ENCODE results near the gene AKR1E2.

Gene AKR1E2

GRCh38 chr10:4825868-4826791 lies at the start of gene AKR1E2:
AKR1E2 (plus strand) TSS chr10:4826207; CDS start chr10:4826325, 118 bp downstream.
- DNase-seq = peak; percentile 56

DNA sequence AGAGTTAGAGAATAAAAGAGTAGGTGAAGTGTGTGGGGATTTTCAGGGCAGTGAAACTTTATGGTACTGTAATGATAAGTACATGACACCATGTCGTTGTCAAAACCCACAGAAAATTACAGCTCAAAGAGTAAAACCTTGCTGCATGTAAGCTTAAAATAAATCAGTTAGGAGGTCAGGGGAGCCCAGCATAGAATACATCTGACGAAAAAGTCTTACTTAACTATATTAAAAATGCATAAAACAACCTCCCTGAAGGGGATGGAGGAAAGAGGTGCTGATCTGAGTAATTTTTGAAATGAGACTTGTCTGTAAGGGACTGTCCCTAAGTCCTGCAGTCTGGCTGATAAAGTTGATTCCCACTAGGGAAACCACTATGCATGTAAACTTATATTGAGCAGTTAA lies 49.8 kb upstream of the AKR1E2 start:
- no peak for DNase-seq

DNA sequence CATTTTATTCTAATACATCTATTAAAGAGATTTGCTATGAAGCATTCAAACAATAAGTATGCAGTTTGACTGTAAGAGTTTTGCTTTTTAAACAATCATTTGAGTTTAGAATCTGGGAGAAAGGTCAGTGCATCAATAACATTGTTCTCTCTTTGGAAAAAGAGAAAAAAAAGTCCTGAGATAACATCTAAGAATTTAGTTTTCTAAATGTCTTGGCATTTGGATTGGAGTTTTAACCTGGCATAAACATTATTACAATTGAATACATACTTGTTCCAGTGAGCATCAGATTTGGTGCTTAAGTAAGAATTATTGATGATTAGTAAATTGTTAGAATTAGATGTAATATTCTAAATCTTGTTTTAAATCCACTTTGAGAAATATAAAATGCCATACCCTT lies 47.2 kb upstream of the AKR1E2 start:
- DNase-seq = no peak

DNA sequence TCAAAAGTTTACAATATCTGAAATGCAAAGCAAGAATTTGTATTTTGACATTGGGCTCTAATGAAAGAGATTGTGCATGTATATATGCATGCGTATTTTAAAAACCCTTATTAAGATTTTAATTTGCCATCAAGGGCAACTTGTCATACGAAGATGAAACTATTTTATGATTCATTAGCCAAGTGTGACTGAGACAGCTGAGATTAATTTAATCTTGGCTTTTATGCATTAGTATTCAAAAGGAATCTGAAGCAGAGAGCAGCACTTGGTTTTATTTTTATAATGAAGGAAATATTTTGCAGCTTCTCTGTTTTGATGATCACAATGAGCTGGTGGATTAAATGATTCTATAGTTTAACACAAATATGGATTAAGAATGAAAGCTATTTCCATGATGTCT lies 45.9 kb upstream of the AKR1E2 start:
- DNase-seq = no peak

DNA sequence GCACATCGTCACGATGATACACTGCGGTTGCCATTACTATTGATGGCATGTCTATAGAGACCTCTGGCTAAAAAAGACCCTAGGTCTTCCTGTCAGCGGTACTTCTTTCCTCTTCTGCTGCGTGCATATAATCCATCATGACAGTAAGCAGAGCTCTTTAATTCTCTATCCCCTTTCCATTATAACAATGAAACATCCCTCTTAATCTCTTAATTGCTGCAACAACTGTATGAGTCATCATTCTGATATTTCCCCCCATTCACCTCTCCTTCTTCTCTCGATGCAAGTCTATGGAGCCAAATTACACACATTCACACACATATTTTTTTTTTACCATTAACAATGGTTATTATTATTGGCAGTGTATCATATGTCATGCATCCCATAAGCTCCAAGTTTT lies 45.2 kb upstream of the AKR1E2 start:
- no peak for DNase-seq

DNA sequence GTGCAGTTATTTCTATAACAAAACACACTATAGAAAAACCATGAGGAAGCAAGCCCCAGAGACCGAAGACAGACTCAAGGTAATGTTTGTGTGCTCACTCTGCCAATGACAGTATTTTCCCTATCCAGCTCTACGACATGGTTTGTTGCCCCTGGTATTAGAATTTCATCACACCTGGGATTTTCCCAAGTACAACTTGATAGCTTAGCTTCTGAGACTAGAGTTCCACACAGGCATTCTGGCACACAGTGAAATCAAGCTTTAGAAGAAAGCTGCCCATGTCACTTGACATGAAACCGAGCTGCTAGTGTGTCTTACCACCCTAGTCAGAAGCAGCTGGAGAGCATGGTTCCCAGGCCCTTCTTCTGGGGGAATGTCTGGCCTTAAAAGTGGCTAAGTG lies 44.1 kb upstream of the AKR1E2 start:
- DNase-seq = no peak

GRCh38 chr10:4784667-4785333 lies 41.2 kb upstream of the AKR1E2 start:
- DNase-seq = no peak

DNA sequence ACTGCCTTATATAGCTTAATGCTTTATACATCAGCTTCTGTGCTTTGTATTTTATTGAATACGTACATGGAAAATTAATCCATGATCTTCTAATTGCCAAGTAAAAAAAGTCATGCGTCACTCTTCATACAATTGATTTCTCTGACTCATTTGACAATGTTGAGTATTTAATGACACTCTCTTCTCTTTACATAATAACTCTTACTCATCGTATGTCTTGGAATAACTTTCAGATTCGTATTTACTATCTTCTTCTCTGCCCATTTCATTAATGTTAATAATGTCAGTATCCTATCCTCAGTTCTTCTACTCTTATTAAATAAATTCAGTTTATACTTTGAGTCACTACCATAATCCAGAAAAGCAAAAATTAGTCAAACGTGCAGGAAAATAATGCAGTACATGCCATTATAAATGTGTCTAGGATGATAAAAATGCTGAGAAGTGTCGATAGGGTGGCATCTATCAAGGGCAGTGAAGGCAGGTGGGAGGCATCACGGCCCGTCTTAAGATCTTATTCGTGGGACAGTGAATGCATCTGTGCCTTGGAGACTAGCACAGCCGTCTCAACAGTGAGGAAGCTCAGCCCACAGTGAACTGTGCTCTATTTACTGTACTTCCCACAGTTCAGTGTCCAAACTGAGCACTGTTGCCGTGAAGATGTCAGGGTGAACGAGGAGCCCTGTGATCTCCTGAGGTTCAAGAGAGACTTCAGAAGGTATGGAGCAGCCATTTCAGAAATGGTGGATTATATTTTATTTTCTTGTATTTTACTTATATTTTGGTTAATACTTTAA lies 39.8 kb upstream of the AKR1E2 start:
- DNase-seq = no peak

GRCh38 chr10:4790045-4790444 lies 36.0 kb upstream of the AKR1E2 start:
- DNase-seq = no peak

DNA sequence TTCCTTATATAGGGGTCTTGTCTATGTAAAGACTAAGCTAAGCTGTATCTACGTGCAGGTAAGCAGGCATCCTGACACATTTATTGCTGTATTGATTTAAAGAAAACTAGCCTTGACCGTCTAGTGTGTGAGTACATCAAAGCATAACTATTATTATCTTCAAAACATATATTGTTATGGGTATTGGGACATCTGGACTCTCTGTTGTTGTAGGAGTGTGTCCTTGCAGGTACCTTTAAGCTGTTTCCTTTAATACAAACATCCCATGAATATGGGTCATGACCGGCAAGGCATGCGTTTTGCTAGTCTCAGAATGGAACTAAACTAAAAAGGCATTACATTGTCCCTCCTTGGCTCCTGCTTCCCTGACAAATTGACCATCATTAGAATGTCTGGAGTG lies 35.1 kb upstream of the AKR1E2 start:
- DNase-seq = no peak

DNA sequence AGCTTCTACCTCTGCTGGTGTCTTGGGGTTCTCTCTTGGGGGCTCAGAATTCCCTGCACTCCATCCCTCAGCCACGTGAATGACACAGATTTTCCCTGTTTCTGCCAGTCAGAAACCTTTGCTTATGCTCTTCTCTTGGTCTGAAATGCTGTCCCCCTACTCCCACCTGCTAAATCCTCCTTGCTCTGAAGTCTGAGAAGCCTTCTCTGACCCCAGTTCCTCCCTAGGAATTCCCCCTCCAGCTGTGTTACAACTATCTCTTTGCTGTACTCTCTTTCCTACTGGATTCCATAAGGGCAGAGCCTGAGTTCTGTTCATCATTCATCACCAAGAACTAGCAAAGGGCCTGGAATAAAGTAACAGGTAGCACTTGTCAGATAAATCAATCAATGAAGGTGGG lies 33.6 kb upstream of the AKR1E2 start:
- DNase-seq = no peak

GRCh38 chr10:4801405-4801804 lies 24.6 kb upstream of the AKR1E2 start:
- no peak for DNase-seq

DNA sequence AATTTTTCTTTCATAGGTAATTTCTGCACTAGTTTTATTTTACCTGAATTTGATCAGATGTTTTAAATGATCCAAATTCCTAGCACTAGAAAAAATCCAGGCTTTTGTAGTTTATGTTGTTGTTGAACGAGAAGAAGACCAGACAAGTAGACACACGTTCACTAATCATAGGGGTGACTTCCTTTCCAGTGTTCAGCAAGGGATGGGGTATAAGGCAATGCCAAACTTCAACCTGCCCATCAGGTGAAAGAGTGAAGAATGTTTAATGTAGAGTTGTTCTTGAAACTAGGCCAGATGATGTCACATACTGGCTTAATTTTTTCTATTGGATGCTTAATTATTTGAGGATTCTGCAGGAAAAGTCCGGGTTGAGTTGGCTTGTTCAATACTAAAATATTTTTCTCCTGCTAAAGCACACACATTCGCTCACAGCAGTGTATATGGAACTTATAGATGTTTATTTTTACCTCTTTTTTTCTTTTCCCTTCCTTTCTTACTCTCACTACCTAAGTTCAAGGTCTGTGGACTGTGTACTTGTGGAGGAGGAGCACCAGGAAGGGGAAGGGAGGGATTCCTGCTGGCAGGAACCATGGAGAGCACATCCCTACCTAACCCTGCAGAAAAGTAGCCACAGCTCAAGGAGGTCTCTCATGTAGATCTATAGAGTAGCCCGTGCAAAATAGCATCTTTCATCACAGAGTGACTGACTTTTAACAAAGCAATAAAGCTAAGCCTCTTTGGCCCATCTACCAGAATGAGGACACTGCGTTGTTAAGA lies 23.1 kb upstream of the AKR1E2 start:
- DNase-seq = no peak

DNA sequence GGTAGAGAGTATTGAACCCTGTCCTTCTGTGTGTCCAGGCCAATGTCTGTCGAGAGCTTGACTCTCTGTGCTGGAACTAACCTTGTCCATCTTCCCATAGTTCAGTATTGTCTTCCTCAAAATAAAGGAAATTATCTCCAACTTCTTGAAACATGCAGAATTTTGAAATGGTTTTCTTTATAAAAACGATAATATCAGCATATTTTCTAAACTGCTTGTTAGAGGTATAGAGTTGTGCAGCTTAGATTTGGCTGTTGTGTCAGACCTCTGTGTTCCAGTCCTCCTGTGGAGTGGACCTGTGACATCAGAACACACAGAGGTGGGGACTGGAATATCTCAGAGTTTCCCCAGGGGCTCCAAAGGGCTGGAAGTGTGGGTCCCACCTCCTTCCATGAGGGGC lies 22.2 kb upstream of the AKR1E2 start:
- no peak for DNase-seq

GRCh38 chr10:4804465-4804864 lies 21.5 kb upstream of the AKR1E2 start:
- no peak for DNase-seq

DNA sequence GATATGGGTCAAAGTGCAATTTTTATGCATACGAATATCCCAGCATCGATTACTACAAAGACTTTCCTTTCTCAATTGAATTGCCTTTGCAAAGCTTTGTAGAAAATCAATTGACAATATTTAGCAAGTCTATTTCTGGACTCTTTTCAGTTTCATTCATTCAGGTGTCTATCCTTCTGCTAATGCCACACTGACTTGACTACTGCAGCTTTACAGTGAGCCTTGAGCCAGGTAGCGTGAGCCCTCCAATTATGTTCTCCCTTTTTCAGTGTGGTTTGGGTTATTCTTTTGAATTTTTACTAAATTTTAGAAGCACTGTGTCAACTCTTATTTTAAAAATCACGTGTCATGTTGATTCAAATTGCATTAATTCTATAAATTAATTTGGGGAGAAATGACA lies 19.5 kb upstream of the AKR1E2 start:
- DNase-seq = no peak

DNA sequence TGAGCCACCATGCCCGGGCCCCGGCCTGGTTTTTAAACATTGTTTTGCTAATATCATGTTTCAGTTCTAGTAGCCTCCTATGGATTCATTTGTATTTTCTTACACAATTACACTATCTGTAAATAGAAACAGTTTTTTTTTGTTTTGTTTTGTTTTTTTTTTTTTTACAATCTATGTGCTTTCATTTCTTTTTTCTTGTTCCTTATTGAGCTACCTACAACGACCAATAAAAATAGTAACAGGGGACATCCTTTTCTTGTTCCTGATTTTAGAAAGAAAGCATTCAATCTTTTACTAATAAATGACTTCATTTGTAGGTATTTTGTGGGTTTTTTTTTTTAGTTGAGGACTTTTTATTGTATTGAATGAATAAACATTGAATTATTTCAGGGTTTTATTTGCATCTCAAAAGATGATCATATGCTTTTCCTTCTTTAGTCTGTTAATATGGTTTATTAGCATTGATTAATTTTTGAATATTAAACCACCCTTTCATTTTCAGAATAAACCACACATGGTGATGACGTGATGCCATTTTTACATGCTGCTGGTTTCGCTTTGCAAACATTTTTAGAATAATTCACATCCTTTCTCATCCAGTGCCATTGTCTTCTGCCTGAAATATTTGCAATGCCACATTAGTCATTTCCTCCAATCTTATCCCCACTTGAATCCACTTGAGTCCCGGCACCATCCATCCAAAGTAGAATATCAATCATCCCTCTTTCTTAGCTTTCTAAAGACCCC lies 18.1 kb upstream of the AKR1E2 start:
- DNase-seq = no peak

DNA sequence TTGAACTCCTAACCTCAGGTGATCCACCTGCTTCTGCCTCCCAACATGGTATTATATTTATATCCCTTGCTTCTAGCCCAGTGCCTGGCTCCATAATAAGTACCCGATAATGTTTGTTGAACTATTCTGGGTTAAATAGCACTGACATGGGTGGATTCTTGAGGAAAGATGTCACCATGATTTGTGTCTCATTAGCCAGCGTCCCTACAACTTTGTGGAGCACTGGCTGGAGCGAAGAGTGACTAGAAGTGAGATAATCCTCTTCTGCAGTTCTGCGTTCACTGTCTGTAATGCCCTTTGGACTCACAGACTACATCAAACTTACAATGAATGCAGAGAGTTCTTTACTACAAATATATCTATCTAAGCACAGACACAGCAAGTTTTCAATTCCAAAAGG lies 16.9 kb upstream of the AKR1E2 start:
- DNase-seq = no peak

GRCh38 chr10:4810092-4810491 lies 15.9 kb upstream of the AKR1E2 start:
- DNase-seq = no peak

DNA sequence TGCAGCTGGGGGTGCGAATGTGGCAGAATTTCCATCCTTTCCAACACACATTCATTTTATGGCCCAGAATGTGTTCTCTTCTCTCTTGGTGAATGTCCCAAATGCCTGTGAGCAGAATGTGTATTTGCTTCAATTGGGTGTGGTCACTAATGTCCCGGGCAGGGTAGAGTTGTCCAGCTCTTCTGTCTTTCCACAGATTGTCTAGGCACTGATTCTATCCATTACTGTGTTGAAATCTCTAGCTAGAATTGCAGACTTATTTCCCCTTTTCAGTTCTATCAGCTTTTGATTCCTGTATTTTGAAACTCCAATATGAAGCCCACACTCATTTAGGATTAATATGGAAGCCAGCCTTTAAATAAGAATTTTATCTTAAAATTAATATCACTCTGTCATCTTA lies 14.0 kb upstream of the AKR1E2 start:
- no peak for DNase-seq

DNA sequence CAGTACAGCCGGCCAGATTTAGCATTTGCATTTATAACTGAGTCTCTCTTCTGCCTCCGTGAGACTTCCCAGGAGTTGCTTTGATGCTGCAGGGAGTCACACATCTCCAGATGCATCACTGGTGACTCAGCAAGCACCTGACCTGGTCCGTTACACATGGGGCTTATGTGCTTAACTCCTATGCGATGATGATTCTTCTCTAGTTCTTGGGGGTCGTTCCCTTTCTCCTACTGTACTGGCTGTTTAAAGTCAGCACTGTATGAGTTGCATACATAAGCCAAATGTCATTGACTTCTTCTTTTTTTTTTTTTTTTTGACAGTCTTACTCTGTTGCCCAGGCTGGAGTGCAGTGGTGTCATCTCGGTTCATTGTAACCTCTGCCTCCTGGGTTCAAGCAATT lies 13.0 kb upstream of the AKR1E2 start:
- no peak for DNase-seq

DNA sequence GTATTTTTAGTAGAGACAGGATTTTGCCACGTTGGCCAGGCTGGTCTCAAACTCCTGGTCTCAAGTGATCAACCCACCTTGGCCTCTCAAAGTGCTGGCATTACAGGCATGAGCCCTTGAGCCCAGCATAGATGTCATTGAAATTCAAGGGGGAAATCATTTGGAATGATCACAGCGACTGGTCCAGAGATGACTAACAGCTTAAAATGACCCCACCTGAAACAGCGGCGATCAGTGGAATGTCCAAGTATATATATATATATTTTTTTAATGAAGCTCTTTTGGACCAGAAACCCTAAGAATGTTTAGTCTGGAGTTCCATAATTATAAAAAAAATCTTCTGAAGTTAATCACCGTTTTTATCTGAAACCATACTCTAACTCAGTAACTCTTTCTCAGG lies 12.5 kb upstream of the AKR1E2 start:
- no peak for DNase-seq

Measured in midbrain (tissue), 1 donor.